Mucosa of descending colon (tissue), 3 donors: ENCODE results near the gene NUPR1. TPM values are rescaled to one million over a fixed set of nuclear protein-coding genes. Genes with fewer than 3 reads are reported as not detected.
A peak's percentile ranks its signal among the peaks of the same experiment; 100 is the strongest.

Source experiments
- ATAC-seq: fragments of 200-7000 bp; cut with Tn5 transposase; one replicate; pipeline ENCODE4 v1.9.1; 2020; ENCODE audit warnings: mild to moderate bottlenecking, moderate library complexity
- DNase-seq, 3 donors: peaks; one replicate each; pipeline ENCODE4 v3.0.0-alpha.2; 2020
- H3K36me3 ChIP-seq: fragments of 200-600 bp; one replicate; pipeline ENCODE4 v1.8.0; 2021; ENCODE audit warnings: low read depth, mild to moderate bottlenecking
- H3K4me1 ChIP-seq: fragments of 200-600 bp; one replicate; pipeline ENCODE4 v1.8.0; 2021; ENCODE audit warnings: low read depth, mild to moderate bottlenecking
- H3K4me3 ChIP-seq: fragments of 200-600 bp; one replicate; pipeline ENCODE4 v1.8.0; 2021; ENCODE audit warnings: mild to moderate bottlenecking
- H3K9me3 ChIP-seq: fragments of 200-600 bp; one replicate; pipeline ENCODE4 v1.8.0; 2021; ENCODE audit warnings: mild to moderate bottlenecking
- CTCF ChIP-seq: fragments of 200-600 bp; IDR thresholded peaks from one replicate; pipeline ENCODE4 v1.8.0; 2022; ENCODE audit warnings: antibody characterized with exemption, mild to moderate bottlenecking
- intact Hi-C, 2 donors: fragments of 100-400 bp; cut with DNase I in 1 of 2; cut with micrococcal nuclease in 1 of 2; formaldehyde crosslinking; loops; one replicate each; pipeline versions ENCODE4 v1.11.0 to v1.11.1; 2022; cut with DNase I, micrococcal nuclease
- total RNA-seq, 3 donors: library from RNA; stranded (reverse); fragmentation: NEBNext Ultra II Directional in 2 of 3; extraction: Animal tissue kit (Norgen Biotek cat#: 25700) in 2 of 3; gene quantifications; one replicate each; pipeline versions ENCODE4 v1.2.1 to v1.2.4, GENCODE V29; 2021 to 2023
- donor health status: DM: no; HTN: no; CAD: no; lungs with moderate emphysema.
- donor health status: DM: no; HTN: no; CAD: no.
- donor health status: DM: no; HTN: yes; CAD: no.

NUPR1 gene
- total RNA-seq, 3 donors from 2014 or later, result 51.7 to 145 (median 129) TPM

DNA sequence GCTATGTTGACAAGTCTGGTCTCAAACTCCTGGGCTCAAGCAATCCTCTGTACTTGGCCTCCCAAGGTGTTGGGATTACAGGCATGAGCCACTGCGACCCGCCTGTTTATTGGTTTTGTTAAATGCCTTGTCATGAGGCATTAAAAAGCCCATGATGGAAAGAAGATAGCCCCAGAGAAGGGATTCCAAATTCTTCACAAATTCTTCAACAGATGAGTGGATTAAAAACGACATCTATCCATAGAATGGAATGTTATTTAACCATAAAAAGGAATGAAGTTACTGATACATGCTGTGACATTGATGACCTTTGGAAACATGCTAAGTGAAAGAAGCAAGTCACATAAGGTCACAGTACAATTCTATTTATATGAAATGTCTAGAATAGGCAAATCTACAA is 19.7 kb upstream of the NUPR1 start:
- ATAC-seq (no peak), DNase-seq (no peak)
- H3K9me3 ChIP-seq, result no peaks in the 10 kb centered on the region
- peaks cover 20% of the 10 kb centered on the region for H3K4me1 ChIP-seq
- no peak overlapping the region for H3K4me3 ChIP-seq
- no peak for TF ChIP-seq CTCF
- intact Hi-C loops, result no loop called here
- H3K36me3 ChIP-seq, result no peaks in the 10 kb centered on the region

DNA sequence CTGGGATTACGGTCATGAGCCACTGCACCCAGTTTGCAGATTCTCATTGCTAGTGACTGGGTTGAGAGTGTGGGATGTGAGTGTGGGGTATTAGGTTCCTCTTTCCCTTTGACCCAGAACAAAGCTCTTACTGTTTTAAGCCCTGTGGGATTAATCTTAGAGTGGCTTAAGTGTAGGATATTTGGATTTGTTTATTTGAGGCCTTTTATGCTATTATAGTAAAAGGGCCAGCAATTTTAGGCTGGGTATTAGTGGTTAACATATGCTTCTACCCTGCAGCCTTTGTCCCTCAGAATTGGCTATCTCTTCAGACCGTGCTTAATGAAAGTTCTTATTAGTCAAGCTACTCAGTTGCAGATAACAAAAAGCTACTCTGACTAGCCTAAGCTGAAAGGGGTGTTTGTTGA is 18.1 kb upstream of the NUPR1 start:
- no peak for ATAC-seq
- Histone ChIP-seq H3K9me3 (no peaks in the 10 kb centered on the region), H3K36me3 (no peaks in the 10 kb centered on the region), H3K4me3 (no peak overlapping the region), H3K4me1 (peaks cover 22% of the 10 kb centered on the region)
- TF ChIP-seq CTCF, result no peak
- intact Hi-C loops, result no loop called here
- no peak for DNase-seq

- intact Hi-C loops, result no loop called here
- no peak for TF ChIP-seq CTCF
- no peak overlapping the region for H3K4me3 ChIP-seq
- no peaks in the 10 kb centered on the region for H3K36me3 ChIP-seq
- peaks cover 22% of the 10 kb centered on the region for H3K4me1 ChIP-seq
- no peak for DNase-seq
- no peak for ATAC-seq
- no peaks in the 10 kb centered on the region for H3K9me3 ChIP-seq
These were observed 16.8 kb upstream of the NUPR1 start for GRCh38 chr16:28555561-28555960.

DNA sequence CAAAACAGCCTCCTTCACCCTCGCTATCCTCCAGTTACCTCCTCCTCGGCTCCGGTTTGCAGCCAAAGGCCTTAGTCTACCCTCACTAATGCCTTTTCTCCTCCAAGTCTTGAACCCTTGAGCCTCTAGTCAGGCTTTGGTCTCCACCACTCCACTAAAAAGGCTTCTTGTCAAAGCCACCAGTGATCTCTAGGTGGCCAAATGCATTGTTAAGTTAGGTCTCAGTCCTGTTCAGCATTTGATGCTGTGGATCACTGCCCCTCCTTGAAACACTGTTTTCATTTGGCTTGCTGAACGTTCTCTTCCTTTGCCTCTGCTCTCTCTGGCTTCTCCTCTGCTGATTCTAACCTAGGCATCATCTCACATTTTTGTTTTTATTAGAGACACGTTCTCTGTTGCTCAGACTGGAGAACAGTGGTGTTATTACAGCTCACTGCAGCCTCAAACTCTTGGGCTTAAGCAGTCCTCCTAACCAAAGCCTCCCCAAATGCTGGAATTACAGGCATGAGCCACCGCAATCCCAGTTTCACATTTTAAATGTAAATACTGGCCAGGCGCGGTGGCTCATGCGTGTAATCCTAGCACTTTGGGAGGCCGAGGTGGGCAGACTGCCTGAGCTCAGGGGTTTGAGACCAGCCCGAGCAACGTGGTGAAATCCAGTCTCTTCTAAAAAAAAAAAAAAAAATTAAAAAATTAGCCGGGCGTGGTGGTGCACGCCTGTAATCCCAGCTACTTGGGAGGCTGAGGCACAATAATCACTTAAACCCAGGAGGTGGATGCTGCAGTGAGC is 16.1 kb upstream of the NUPR1 start:
- ATAC-seq, result no peak
- H3K36me3 ChIP-seq, result no peaks in the 10 kb centered on the region
- H3K9me3 ChIP-seq, result no peaks in the 10 kb centered on the region
- intact Hi-C loops, result no loop called here
- DNase-seq, result no peak
- no peak overlapping the region for H3K4me3 ChIP-seq
- H3K4me1 ChIP-seq, result peaks cover 22% of the 10 kb centered on the region
- no peak for TF ChIP-seq CTCF

DNA sequence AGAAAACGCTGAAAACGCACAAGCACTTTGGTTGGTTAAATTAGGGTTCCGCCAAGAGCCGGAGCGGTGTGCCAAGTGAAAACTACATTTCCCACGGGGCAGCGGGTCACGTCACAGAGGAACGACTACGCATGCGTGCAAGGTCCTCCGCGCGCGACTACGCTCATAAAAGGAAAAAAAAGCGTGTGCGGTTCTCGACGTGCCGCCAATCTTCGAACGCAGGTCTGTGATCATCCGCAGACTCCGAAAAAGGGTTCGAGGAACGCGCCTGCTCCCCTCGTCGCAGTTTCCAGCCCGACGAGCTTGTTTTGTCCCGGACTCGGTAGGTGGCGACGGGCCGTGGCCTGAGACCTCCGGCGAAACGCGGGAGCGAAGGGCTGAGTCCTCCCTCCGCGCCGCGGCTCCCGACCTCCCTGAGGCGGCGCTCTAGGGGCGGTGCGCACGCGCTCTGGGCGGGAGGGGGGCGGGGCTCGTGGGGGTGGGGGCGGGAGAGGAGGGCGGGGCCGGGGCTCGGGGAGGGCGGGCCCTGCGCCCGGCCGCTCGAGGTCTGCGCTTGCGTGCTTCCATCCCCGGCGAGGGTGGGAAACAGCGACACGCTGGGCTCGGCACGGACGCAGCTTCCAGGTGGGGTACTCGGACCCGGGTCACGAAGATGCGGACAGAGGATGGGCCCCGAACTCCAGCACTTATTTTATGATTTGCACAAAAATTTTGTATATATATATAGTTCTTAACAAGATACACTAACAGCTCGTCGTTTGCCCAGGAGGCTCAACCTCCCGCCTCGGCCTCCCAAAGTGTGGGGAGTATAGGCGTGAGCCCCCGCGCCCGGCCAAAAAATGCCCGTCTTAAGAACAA is 15.2 kb upstream of the NUPR1 start, which contains the start of gene SGF29:
SGF29 (plus strand) TSS at position 145 of the 858 bp plus-strand sequence. CDS start 27,150 bp downstream, outside the sequence.
- TF ChIP-seq CTCF, result peak; percentile 16
- intact Hi-C loops, result no loop called here
- peak within 1 kb of the TSS; percentile 44 for H3K4me3 ChIP-seq
- no peaks in the 10 kb centered on the region for H3K36me3 ChIP-seq
- DNase-seq (peak; percentile 93 to 95 (median 93)), ATAC-seq (peak; percentile 98)
- H3K4me1 ChIP-seq, result peaks cover 22% of the 10 kb centered on the region
- no peaks in the 10 kb centered on the region for H3K9me3 ChIP-seq
